ENCODE measurements around the gene B4GALNT4. TPM values are rescaled to one million over a fixed set of nuclear protein-coding genes. Genes with fewer than 3 reads are reported as not detected.

Gene B4GALNT4
- total and polyA plus RNA-seq, 2 of the 13 experiments (the other 11 are each of a cell fraction or from before 2014, with no cell fraction given): 30.5 to 50.1 TPM

DNA sequence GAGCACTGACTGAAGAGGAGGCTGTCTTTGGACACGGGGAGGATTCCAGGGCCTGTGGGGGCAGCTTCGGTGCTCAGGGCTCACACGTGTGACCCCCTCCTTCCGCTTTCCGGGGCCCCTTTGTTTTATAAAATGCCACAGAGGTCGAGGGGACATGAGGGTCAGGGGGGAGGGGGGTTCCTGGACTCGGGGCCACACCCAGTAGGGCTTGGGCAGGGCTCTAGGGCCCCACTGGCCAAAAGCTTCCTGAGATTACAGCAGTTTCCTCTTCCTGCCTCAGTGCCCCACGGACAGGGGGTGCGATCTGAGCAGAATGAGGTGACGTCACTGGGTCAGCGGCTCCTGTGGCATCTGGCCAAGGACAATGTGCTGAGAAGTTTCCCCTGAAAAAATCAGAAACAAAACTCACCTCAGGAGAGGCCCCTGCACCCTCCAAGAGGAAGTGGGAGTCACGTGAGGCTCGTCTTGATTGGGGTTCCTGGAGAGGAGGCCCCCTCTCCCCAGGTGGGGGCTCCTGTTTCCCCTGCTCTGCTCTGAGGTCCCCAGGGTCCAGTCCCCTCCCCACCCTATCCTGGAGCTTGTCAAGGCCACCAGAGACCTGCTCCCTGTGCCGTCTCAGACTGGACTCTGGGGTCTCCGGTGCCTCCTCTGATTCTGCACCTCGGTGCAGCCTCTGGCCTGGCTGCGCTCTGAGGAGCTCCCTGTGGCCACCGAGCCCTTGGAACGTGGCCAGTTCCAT, 42.3 kb upstream of the B4GALNT4 start (continued):
- TF ChIP-seq ASH2L (IDR thresholded peaks at IDR 0.05; ENCODE audit: insufficient read length, low read depth, low read length) (peak; percentile 29), ZNF607 (CRISPR knock-in tag; IDR thresholded peaks at IDR 0.05; ENCODE audit: borderline replicate concordance) (no peak), SMAD9 (CRISPR knock-in tag; IDR thresholded peaks at IDR 0.05) (peak; percentile 52; the same call in 1 of the 2 replicates), GABPA (IDR thresholded peaks at IDR 0.05; ENCODE audit: low read depth, low read length) (no peak), GABPA (CRISPR knock-in tag; IDR thresholded peaks at IDR 0.05; ENCODE audit: low read depth) (peak; percentile 34; the same call in 1 of the 2 replicates), KAT8 (CRISPR knock-in tag; IDR thresholded peaks at IDR 0.05) (0 out of 2 replicates have a peak, but pooled peaks have one; percentile 35), POLR2G (IDR thresholded peaks at IDR 0.05; ENCODE audit: low read depth, low read length) (peak; percentile 52), ZFX (CRISPR knock-in tag; IDR thresholded peaks at IDR 0.05; ENCODE audit: low read depth) (peak; percentile 25; the same call in 1 of the 2 replicates), BHLHE40 (IDR thresholded peaks at IDR 0.05; ENCODE audit: low read length) (0 out of 2 replicates have a peak, but pooled peaks have one; percentile 6), DNMT3B (CRISPR knock-in tag; conservative IDR thresholded peaks at IDR 0.05) (no peak), MAX (IDR thresholded peaks at IDR 0.05) (peak; percentile 28; the same call in 1 of the 2 replicates), ZBTB7B (CRISPR knock-in tag; IDR thresholded peaks at IDR 0.05) (0 out of 2 replicates have a peak, but pooled peaks have one; percentile 39), CREM (IDR thresholded peaks at IDR 0.05) (peak; percentile 50; the same call in 1 of the 2 replicates), CREM (CRISPR knock-in tag; IDR thresholded peaks at IDR 0.05) (no peak), POGK (CRISPR knock-in tag; conservative IDR thresholded peaks at IDR 0.05) (no peak), GATAD2A (CRISPR knock-in tag; IDR thresholded peaks at IDR 0.05) (peak; percentile 41; the same call in 1 of the 2 replicates), NCOR1 (IDR thresholded peaks at IDR 0.05; ENCODE audit: borderline replicate concordance, low read length) (no peak)
- TF ChIP-seq, protein P1, sequence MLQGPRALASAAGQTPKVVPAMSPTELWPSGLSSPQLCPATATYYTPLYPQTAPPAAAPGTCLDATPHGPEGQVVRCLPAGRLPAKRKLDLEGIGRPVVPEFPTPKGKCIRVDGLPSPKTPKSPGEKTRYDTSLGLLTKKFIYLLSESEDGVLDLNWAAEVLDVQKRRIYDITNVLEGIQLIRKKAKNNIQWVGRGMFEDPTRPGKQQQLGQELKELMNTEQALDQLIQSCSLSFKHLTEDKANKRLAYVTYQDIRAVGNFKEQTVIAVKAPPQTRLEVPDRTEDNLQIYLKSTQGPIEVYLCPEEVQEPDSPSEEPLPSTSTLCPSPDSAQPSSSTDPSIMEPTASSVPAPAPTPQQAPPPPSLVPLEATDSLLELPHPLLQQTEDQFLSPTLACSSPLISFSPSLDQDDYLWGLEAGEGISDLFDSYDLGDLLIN (CRISPR knock-in tag; IDR thresholded peaks at IDR 0.05; ENCODE audit: borderline replicate concordance): no peak
- TF ChIP-seq, protein P2, sequence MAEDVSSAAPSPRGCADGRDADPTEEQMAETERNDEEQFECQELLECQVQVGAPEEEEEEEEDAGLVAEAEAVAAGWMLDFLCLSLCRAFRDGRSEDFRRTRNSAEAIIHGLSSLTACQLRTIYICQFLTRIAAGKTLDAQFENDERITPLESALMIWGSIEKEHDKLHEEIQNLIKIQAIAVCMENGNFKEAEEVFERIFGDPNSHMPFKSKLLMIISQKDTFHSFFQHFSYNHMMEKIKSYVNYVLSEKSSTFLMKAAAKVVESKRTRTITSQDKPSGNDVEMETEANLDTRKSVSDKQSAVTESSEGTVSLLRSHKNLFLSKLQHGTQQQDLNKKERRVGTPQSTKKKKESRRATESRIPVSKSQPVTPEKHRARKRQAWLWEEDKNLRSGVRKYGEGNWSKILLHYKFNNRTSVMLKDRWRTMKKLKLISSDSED (CRISPR knock-in tag; IDR thresholded peaks at IDR 0.05): no peak
- TF ChIP-seq, protein P3, sequence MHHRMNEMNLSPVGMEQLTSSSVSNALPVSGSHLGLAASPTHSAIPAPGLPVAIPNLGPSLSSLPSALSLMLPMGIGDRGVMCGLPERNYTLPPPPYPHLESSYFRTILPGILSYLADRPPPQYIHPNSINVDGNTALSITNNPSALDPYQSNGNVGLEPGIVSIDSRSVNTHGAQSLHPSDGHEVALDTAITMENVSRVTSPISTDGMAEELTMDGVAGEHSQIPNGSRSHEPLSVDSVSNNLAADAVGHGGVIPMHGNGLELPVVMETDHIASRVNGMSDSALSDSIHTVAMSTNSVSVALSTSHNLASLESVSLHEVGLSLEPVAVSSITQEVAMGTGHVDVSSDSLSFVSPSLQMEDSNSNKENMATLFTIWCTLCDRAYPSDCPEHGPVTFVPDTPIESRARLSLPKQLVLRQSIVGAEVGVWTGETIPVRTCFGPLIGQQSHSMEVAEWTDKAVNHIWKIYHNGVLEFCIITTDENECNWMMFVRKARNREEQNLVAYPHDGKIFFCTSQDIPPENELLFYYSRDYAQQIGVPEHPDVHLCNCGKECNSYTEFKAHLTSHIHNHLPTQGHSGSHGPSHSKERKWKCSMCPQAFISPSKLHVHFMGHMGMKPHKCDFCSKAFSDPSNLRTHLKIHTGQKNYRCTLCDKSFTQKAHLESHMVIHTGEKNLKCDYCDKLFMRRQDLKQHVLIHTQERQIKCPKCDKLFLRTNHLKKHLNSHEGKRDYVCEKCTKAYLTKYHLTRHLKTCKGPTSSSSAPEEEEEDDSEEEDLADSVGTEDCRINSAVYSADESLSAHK (CRISPR knock-in tag; IDR thresholded peaks at IDR 0.05; ENCODE audit: borderline replicate concordance): no peak
- TF ChIP-seq, protein P4, sequence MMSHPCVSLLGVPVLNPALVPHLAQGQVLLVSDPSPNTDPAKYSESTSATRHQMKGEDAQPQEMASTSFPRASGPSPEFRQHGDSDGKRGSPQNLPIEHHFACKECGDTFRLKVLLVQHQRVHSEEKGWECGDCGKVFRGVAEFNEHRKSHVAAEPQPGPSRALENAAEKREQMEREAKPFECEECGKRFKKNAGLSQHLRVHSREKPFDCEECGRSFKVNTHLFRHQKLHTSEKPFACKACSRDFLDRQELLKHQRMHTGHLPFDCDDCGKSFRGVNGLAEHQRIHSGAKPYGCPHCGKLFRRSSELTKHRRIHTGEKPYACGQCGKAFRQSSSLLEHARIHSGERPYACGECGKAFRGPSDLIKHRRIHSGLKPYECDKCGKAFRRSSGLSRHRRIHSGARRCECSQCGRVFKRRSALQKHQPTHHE (CRISPR knock-in tag; IDR thresholded peaks at IDR 0.05; ENCODE audit: borderline replicate concordance): no peak
